Measurements from ENCODE around the gene KRT76.

The KRT76 gene

GRCh38 chr12:52730793-52731192, 46.4 kb downstream of the KRT76 start:
- no peak for DNase-seq (ENCODE audit: low read depth in 2 of 2)

DNA sequence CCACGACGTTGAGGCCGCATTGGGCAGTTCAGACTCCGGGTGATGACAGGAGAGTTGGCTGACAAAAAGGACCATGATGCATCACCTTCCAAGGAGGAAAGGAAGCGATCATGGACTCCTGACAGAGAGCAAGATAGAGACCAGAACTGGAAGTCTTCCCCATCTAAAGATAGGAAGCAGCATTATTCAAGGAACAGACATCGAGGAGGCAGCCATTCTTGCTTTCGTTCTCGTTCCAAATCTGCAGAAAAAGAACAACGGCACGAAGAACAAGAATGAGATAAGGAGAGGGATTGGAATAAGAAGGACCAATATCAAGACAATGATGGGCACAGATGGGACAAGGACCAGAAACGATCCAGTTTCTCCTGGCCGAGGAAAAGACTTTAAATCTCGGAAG, 46.8 kb downstream of the KRT76 start:
- no peak for DNase-seq (ENCODE audit: low read depth in 2 of 2)

DNA sequence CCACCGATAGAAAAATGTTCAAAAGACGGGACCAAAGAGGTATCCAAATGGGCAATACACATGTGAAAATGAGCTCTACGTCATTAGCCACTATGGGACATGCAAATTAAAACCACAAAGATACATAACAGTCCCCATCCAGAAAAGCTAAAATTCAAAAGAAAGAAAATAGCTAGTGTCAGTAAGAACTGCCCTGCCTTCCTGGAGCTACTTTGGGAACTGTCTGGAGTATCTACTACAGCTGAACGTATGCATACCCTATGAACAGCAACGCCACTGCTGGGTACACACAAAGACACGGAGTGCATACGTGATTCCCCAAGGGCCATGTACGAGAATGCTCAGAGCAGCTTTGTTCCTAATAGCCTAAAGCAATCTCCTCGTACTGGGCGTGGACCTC, 48.0 kb downstream of the KRT76 start:
- no peak for DNase-seq (ENCODE audit: low read depth in 2 of 2)

DNA sequence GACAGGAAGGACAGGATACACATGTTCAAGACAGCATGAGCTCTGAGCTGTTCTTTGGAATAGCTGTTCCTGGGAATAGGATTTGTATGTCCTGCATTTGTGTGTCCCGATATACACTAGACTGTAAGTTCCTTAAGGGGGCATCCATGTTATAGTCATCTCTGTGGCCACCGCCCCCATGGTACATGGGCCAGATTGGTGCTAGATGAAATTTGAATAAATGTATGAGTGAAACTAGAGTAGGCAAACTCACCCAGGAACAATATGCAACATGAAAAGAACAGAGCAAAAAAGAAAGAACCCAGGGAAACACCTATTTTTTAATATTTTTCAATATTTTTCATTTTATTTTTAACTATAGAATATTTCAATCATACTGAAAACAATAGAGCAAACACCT, 48.8 kb downstream of the KRT76 start:
- no peak for DNase-seq (ENCODE audit: low read depth in 2 of 2)

- no peak for DNase-seq (ENCODE audit: low read depth in 2 of 2)
Measured at GRCh38 chr12:52727037-52727436, 50.1 kb downstream of the KRT76 start.

- no peak for DNase-seq (ENCODE audit: low read depth in 2 of 2)
Measured at GRCh38 chr12:52726451-52726850, 50.7 kb downstream of the KRT76 start.

GRCh38 chr12:52724384-52724783, 52.8 kb downstream of the KRT76 start:
- DNase-seq (ENCODE audit: low read depth in 2 of 2) = no peak

GRCh38 chr12:52722680-52723079, 54.5 kb downstream of the KRT76 start:
- no peak for DNase-seq (ENCODE audit: low read depth in 2 of 2)

DNA sequence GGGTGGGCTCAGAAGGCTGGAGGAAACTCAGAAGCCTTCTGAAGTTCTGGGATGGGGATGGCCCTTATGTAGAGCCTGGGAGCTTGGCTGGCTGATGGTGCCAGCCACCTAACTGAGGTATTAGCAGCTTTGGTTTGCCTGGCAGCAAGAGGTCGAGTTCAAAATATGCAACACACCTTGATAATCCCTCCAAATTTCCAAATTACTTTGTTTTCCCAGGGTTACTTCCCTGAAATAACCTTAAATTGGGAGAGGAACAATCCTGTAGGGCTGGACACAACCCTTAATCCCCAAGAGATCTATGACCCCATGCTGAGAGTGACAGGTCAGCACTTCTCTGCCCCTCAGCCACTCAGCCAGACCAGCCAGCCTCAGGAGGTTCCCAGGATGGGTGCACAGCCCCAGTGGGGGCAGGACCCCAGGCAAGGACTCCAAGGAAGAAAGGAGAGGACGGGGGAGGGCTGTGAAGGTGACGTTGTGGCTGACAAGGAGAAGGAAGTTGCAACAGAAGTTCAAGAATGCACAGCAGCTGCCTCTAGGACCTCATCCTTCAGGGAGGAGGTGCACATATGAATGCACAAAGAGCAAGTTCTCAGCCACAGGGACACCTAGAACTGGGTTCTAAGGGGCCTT, 55.2 kb downstream of the KRT76 start:
- no peak for DNase-seq (ENCODE audit: low read depth in 2 of 2)

DNA sequence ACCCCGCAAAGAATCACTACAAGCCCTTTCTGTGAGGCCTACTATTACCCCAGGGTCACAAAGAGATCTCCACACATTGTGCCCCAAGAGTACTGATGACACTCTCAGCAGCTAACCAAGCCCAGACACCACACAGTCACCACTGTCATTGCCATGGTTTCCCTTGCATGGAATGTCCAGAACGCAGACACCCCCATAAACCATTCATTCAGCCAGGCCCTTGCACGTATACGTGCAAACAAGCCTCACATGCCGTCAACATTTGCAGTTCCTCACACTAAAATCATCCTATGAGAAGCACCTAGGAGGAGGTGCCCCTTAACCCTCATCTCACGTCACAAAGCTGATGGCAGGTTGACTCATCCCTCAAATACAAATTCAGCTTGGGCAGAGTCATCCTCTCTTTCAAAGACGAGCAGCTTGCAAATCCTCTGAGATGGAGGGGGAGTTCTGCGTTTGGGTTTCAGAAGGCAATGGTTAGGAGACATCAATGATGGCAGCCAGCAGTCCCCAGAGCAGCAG, 56.7 kb downstream of the KRT76 start:
- no peak for DNase-seq (ENCODE audit: low read depth in 2 of 2)
